Left renal pelvis (tissue), 4 donors: ENCODE results near the gene ARHGEF19. TPM values are rescaled to one million over a fixed set of nuclear protein-coding genes. Genes with fewer than 3 reads are reported as not detected.

Experiments used
- DNase-seq, 4 donors: peaks; one replicate each; pipeline ENCODE4 v3.0.0-alpha.2; 2013; ENCODE audit warnings: low read depth in 4 of 4, low spot score in 3 of 4
- polyA plus RNA-seq, 4 donors: library from polyadenylated mRNA; unstranded; fragments of 120-200 nt; gene quantifications; one replicate each; pipeline ENCODE4 v1.2.1, GENCODE V29; 2013; ENCODE audit not compliant: insufficient read length in 4 of 4

The ARHGEF19 gene
- polyA plus RNA-seq, 4 donors: 7.3 to 28.2 (median 18.9) TPM

GRCh38 chr1:16245476-16246196, 33.2 kb upstream of the ARHGEF19 start:
- DNase-seq: no peak

GRCh38 chr1:16244650-16245285, 32.3 kb upstream of the ARHGEF19 start:
- no peak for DNase-seq

- DNase-seq: peak in 3 of 4 donors; percentile 71 to 82 (median 71)
Measured at GRCh38 chr1:16243936-16244649, 31.6 kb upstream of the ARHGEF19 start.

GRCh38 chr1:16243215-16243610, 30.8 kb upstream of the ARHGEF19 start:
- no peak for DNase-seq

- DNase-seq: no peak
Measured at GRCh38 chr1:16242556-16243214, 30.2 kb upstream of the ARHGEF19 start.

GRCh38 chr1:16241221-16241708, 28.8 kb upstream of the ARHGEF19 start:
- DNase-seq: no peak

GRCh38 chr1:16239972-16240491, 27.6 kb upstream of the ARHGEF19 start:
- no peak for DNase-seq

- no peak for DNase-seq
Measured at GRCh38 chr1:16237343-16237830, 24.9 kb upstream of the ARHGEF19 start.

- peak; percentile 86 to 88 (median 88) for DNase-seq
Measured at GRCh38 chr1:16236511-16237342, 24.3 kb upstream of the ARHGEF19 start, which contains the start of gene CPLANE2. Gene CPLANE2 (minus strand): TSS chr1:16237183. CDS start chr1:16236742, 441 bp downstream.

GRCh38 chr1:16235944-16236510, 23.6 kb upstream of the ARHGEF19 start:
- no peak for DNase-seq

GRCh38 chr1:16235347-16235746, 22.9 kb upstream of the ARHGEF19 start:
- DNase-seq: no peak

GRCh38 chr1:16233431-16233830, 21.0 kb upstream of the ARHGEF19 start:
- no peak for DNase-seq

GRCh38 chr1:16232316-16232710, 19.9 kb upstream of the ARHGEF19 start:
- no peak for DNase-seq

GRCh38 chr1:16231331-16232315, 19.2 kb upstream of the ARHGEF19 start:
- no peak for DNase-seq

- DNase-seq: no peak
Measured at GRCh38 chr1:16230744-16231143, 18.3 kb upstream of the ARHGEF19 start.

- DNase-seq: no peak
Measured at GRCh38 chr1:16229976-16230740, 17.7 kb upstream of the ARHGEF19 start.

- DNase-seq: no peak
Measured at GRCh38 chr1:16226490-16227179, 14.2 kb upstream of the ARHGEF19 start.
